Stimulated activated CD8-positive, alpha-beta memory T cell treated with anti-CD3 and anti-CD28 coated beads, Interleukin-2, amount 100 ng/mL, for 48 hours (primary cell): ENCODE measurements around the gene KCNG4.

Experiments used
- DNase-seq, 2 donors: peaks; one replicate each; pipeline ENCODE4 v3.0.0-alpha.2; 2020; ENCODE audit warnings: low read depth in 2 of 2

The KCNG4 gene

DNA sequence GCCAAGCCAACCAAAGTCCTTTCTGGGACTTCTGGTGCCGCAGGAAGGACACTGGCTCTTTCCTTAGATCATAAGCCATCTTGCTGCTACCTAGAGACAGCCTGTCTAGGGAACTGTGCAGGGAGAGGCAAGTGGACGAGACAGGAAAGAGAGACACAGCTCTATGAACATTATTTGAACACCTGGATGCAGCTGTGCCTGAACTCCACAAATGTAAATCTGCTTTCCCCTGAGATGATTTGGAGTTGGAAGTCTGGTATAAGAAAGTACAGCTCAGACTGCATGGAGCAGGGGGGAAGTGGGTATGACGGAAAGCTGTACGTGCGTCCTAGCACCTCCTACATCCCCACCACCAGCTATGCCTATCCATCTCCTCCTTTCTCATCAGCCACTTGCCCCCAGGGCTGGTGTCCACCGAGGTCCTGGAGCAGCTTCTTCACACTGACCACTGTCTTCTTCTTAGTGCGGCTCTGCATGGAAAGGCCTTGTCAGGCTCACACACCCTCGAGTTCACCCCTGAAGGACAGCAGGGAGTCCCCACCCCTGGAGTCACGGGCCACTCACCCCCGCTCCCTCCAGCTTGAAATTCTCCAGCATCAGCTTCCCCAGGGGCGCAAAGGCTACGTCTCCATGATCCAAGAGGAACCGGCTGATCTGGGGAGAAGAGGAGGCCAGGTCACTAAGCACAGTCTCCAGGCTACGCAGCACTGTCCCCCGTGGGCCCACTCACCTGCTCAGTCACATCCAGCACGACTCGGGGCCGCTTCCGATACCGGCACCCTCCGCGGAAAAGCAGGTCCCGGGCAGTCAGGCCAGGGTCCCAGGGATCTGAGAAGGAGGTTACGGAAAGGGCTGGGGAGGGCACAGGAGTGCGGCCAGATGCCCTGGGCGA, 56.9 kb downstream of the KCNG4 start:
- no peak for DNase-seq

GRCh38 chr16:84182104-84182503, 57.7 kb downstream of the KCNG4 start:
- no peak for DNase-seq

- DNase-seq, result no peak
These were observed 58.5 kb downstream of the KCNG4 start for GRCh38 chr16:84181144-84181915.

DNA sequence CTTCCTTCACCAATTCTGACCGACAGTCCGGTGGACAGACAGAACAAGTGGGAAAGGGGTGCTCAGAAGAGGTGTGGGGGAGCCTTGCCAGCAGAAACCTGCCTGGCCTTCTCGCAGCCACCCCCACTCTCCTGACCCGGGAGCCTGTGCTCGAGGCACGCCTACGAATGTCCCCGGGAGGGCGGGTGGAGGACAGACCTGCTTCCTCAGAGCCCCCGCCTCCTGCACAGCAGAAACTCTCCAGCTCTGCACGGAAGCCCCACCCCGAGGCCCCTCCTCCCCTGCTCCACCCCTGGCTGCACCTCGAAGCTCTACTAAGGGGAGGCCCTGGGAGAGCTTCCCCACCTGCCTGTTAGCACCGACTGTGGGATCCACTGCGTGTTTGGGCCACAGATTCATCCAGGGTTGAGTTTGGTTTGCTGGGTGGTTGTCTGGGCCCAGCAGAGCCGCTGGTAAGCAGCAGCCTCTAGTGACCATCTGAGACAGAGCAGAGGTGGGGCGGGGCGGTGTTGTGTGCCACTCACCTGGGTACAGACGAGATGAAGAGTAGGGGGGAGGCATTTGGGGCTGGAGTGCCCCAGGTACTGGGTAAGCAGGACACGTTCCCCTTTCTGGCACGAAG, 59.2 kb downstream of the KCNG4 start:
- DNase-seq, result no peak

DNA sequence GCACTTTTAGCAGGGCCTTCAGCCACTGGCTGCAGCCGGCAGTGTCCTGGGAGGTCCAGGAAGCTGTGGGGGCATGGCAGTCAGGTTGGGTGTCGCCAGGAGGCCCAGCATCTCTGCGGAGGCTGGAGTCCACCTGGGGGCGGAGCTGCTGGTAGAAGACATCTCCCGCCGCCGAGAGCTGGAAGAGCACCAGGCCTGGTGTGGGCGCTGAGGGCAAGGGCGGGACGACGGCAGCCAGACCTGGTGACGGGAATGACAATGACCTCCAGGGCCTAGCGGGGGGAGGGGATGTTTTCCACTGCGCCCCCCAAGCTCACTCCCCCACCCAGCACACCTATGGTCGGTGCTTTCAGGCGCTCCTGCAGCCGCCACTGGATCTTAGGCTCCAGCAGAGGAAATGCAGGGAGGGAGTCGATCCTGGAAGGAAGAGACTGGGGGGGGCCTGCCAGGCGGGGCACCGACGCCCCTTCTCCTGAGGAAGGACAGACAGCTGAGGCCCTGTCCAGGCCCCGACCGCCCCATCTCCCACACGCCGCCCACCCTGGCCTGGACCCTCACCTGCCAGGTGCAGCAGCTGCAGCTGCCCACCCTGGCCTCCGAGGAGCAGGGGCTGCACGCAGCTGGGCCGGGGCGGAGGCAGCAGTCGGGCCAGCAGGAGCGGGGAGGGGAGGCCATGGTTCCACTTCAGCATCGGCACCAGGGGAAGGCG, 60.0 kb downstream of the KCNG4 start:
- DNase-seq, result no peak

GRCh38 chr16:84178892-84179611, 60.8 kb downstream of the KCNG4 start:
- DNase-seq, result no peak

DNA sequence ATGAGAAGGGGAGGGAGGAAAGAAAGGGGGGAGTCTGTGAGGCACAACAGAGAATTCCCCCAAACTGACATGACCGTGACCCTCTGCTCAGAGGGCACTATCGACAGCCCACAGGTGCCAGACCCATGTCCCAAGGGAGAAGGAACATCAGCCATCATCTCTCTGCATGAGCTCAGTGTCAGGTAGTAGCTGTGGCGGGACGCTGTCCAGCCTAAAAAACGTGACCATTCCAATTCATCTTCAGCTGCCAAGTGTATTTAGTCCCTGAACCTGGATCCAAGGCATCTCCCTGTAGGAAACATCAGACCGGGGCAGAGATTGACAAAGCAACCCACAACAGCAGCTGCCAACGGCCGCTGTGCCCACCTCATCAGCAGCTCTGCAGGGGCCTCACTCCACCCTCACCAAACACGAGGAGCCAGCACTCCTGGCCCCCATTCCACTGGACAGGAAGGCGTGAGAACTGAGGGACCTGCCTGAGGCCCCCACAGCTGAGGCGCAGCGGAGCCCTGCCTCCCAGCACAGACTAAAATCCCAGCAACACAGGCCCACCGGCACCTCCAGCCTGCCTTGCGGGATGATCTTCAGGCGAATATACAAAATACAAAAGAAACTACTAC, 61.6 kb downstream of the KCNG4 start:
- DNase-seq, result no peak

DNA sequence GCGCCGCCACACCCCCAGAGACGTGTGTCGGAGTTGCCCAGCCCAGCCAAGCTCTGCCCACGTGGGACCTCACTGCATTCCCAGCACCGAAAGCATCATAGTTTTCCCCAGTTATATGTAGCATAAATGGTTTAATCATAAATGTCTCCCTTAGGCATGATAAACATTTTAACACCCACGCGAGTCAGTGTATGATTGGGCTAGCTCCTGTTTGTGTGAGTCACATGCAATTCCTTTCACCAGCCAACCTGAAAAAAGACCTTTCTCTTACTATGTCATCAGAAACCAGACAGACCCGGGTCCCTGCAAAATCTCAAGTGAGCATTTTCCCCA, 62.1 kb downstream of the KCNG4 start:
- no peak for DNase-seq

DNA sequence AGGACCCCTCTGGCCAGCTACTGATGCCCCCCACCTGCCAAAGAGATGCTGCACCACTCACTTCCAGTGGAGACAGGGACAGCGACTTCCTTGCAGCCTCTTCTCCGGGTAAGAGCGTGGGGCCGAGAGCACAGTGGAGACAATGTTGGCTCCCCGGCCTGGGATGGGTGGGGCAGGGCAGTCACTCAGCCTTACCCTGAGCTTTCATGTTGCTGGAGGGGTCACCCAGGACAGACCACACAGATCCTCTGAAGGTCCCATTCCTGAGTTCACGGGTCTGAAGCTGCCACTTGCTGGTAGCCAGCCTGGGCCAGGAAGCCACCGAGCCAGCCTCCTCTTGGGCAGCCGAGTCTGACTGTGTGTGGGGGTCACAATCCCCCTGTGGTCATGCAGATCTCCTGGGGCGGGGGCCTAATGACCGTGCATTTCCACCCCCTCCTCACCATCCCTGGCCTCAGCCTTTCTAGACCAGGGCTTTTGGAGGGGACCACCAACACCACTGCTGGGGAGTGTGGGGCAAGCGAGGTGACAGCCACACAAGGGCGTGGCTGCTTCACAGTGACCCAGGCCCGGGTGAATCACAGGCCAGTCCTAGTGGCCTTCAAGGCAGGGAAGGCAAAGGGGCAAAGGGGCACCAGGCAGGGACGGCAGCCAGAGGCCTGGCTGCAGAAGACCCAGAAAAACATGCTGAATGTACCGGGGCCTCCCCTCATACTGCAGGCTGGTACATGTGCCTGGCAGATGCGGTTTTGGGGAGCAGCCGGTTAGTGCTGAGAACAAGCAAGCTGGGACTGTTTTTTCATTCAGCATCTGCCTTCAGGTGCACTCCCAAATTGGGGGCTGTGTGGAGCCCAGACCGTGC, 63.4 kb downstream of the KCNG4 start:
- DNase-seq, result no peak

DNA sequence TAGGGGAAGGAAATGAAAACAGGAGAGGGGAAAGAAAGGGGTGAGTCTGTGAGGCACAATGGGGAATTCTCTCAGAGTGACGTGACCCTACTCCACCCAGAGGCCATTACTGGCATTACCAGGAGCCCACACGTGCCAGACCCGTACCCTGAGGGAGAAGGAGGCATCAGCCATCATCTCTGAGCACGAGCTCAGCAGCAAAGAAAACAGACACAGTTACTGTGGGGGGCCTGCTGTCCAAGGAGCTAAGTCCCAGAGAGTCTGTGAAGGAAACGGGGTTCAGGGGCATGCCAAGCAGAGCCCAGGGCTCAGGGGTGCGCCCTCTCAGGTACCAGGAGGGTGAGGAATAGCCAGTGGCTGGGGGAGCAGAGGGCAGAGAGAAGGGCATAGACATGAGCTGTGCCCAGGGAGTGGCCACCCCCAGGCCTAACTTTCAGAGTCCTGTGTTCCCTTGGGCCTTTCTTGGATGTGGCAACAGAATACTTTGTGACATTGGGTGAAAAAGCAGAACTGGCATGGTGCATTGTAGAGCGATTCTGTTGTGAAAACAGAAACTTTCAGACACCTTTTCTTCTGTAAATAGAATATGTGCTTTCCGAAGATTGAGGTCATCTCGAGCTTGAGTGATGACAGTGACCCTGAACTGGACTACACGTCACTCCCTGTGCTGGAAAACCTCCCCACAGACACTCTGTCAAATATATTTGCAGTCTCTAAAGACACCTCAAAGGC, 64.3 kb downstream of the KCNG4 start:
- DNase-seq, result peak in 1 of 2 donors; percentile 54

DNA sequence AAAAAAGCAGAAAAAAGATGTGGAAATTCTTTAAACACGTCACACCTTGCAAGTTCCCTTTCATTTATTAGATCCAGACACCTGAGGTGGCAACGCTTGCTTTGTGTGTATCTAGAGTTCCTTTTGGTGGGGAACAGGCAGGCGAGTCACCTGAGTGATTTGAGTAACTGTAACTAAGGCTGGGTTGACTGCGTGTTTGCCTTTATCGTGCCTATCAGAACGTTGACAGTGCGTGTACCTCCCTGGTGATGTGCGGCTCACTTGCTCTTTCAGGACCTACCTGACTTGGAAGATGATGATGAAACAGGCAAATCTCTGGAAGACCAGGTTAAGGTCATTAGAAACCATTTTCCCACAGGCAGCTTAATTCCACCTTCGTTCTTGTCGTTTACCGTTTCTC, 65.4 kb downstream of the KCNG4 start:
- no peak for DNase-seq

DNA sequence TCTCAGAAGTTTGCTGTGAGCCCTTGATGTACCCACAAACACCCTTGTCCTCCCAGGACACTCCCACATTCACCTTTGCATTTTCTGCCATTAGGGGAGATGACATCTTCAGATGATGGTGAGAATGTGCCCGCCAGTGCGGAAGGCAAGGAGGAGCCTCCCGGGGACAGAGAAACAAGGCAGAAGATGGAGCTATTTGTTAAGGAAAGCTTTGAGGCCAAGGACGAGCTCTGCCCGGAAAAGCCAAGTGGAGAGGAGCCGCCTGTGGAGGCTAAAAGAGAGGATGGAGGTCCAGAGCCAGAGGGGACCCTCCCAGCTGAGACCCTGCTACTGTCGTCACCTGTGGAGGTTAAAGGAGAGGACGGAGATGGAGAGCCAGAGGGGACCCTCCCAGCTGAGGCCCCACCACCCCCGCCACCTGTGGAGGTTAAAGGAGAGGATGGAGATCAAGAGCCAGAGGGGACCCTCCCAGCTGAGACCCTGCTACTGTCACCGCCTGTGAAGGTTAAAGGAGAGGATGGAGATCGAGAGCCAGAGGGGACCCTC, 70.0 kb downstream of the KCNG4 start:
- DNase-seq, result no peak
